Keratinocyte (primary cell): Measurements from ENCODE around the gene SCMH1.

Experiments used
- CTCF ChIP-seq, 3 experiments: IDR thresholded peaks in 1 of 3; conservative IDR thresholded peaks in 1 of 3; optimal IDR thresholded peaks in 1 of 3; 2 replicates in 2 of 3; 3 replicates in 1 of 3; pipeline versions ENCODE3 to v1.5.1; 2011; ENCODE audit warnings: low read length in 3 of 3, mild to moderate bottlenecking in 3 of 3, moderate library complexity in 2 of 3, control low read depth in 1 of 3, inconsistent platforms in 1 of 3; ENCODE audit not compliant: insufficient read depth in 2 of 3; ENCODE audit errors: extremely low read depth in 1 of 3
- EZH2 ChIP-seq: IDR thresholded peaks from one replicate; pipeline ENCODE4 v1.6.1; 2012; ENCODE audit warnings: inconsistent platforms, mild to moderate bottlenecking, low read length, moderate library complexity

GRCh38 chr1:41005876-41006275 is 236.2 kb downstream of the SCMH1 start:
- no peak for TF ChIP-seq CTCF (optimal IDR thresholded peaks at IDR 0.05 in 1 of 3, IDR thresholded peaks at IDR 0.05 in 1 of 3, conservative IDR thresholded peaks at IDR 0.05 in 1 of 3; ENCODE audit: extremely low read depth in 1 of 3, insufficient read depth in 2 of 3, low read length in 3 of 3)
- no peak for TF ChIP-seq EZH2
